Middle frontal gyrus (tissue), 1 donor: Measurements from ENCODE around the gene BLVRA.
"Not testable (repeated sequence)": the region's sequence is repeated elsewhere in the genome, so short reads cannot be mapped to it uniquely, and the experiment has no call there.

Experiments used
- DNase-seq: peaks from one replicate; pipeline ENCODE4 v3.0.0-alpha.2; 2015; ENCODE audit warnings: low spot score; ENCODE audit errors: extremely low spot score

Gene BLVRA

GRCh38 chr7:43758029-43758821, at the start of gene BLVRA:
TSS of gene BLVRA (plus strand) at chr7:43758680. CDS start at chr7:43771159, 12,479 bp downstream.
- no peak for DNase-seq

GRCh38 chr7:43711503-43711902, 47.0 kb upstream of the BLVRA start:
- DNase-seq, result no peak

GRCh38 chr7:43715966-43716365, 42.5 kb upstream of the BLVRA start:
- not testable (repeated sequence) for DNase-seq

GRCh38 chr7:43716598-43716997, 41.9 kb upstream of the BLVRA start:
- no peak for DNase-seq

- peak; percentile 40 for DNase-seq
These were observed 37.2 kb upstream of the BLVRA start for GRCh38 chr7:43721193-43721806.

- DNase-seq, result no peak
These were observed 35.5 kb upstream of the BLVRA start for GRCh38 chr7:43723007-43723341.

- DNase-seq, result no peak
These were observed 33.2 kb upstream of the BLVRA start for GRCh38 chr7:43725251-43725650.

GRCh38 chr7:43726466-43726865, 32.0 kb upstream of the BLVRA start:
- DNase-seq, result no peak

GRCh38 chr7:43727003-43727402, 31.5 kb upstream of the BLVRA start:
- no peak for DNase-seq

- no peak for DNase-seq
These were observed 31.0 kb upstream of the BLVRA start for GRCh38 chr7:43727494-43727893.

- DNase-seq, result peak; percentile 79
These were observed 29.1 kb upstream of the BLVRA start, which contains the start of gene COA1 for GRCh38 chr7:43729214-43729923. TSS of gene COA1 (minus strand) at chr7:43729523. CDS start at chr7:43648614, 80,909 bp downstream.

GRCh38 chr7:43729924-43730248, 28.6 kb upstream of the BLVRA start:
- DNase-seq, result no peak

GRCh38 chr7:43731494-43731893, 27.0 kb upstream of the BLVRA start:
- not testable (repeated sequence) for DNase-seq

- DNase-seq, result not testable (repeated sequence)
These were observed 23.7 kb upstream of the BLVRA start for GRCh38 chr7:43734575-43735332.

GRCh38 chr7:43735403-43735801, 23.1 kb upstream of the BLVRA start:
- no peak for DNase-seq

- DNase-seq, result no peak
These were observed 22.5 kb upstream of the BLVRA start for GRCh38 chr7:43735802-43736603.

GRCh38 chr7:43737467-43738127, 20.9 kb upstream of the BLVRA start:
- no peak for DNase-seq

GRCh38 chr7:43742692-43743091, 15.8 kb upstream of the BLVRA start:
- DNase-seq, result no peak

GRCh38 chr7:43747328-43748105, 11.0 kb upstream of the BLVRA start:
- DNase-seq, result no peak
